CD4-positive, alpha-beta T cell (primary cell): ENCODE data around the gene SEC11C. TPM values are rescaled to one million over a fixed set of nuclear protein-coding genes. Genes with fewer than 3 reads are reported as not detected.

ENCODE experiments used
- ATAC-seq: fragments of 200-7000 bp; cut with Tn5 transposase; one replicate; pipeline ENCODE4 v1.10.0; 2022; ENCODE audit warnings: mild to moderate bottlenecking; ENCODE audit not compliant: poor library complexity
- CTCF ChIA-PET: fragments of 350-600 bp; sonication (Branson Sonifier 250); formaldehyde crosslinking; loops from one replicate; lab custom pipeline; 2021; ENCODE audit warnings: antibody characterized with exemption, inconsistent platforms; lab: Charles Lee
- POLR2A ChIA-PET: fragments of 350-600 bp; sonication (Branson Sonifier 250); formaldehyde crosslinking; loops from one replicate; lab custom pipeline; 2021; ENCODE audit warnings: antibody characterized with exemption, inconsistent platforms; lab: Charles Lee
- DNase-seq, 14 experiments: peaks; one replicate each; pipeline ENCODE4 v3.0.0-alpha.2; 2013 to 2020; ENCODE audit warnings: mixed read lengths in 2 of 14
- H3K27ac ChIP-seq, 2 donors: one replicate each; pipeline versions ENCODE4 v1.5.1 to v1.7.0; 2013; ENCODE audit warnings: low read length in 2 of 2, low read depth in 1 of 2, mild to moderate bottlenecking in 1 of 2
- H3K27me3 ChIP-seq, 2 experiments: 1 replicate in 1 of 2; 2 replicates in 1 of 2; pipeline versions ENCODE4 v1.6.1 to v1.7.0; 2013; ENCODE audit warnings: low read length in 2 of 2, control low read depth in 1 of 2, mild to moderate bottlenecking in 1 of 2, moderate library complexity in 1 of 2; ENCODE audit not compliant: insufficient read depth in 2 of 2, control insufficient read depth in 1 of 2
- H3K36me3 ChIP-seq: one replicate; pipeline ENCODE4 v1.6.1; 2013; ENCODE audit warnings: low read length, control low read depth; ENCODE audit not compliant: insufficient read depth
- H3K4me1 ChIP-seq: one replicate; pipeline ENCODE4 v1.6.1; 2013; ENCODE audit warnings: low read length, control low read depth; ENCODE audit not compliant: insufficient read depth
- H3K4me3 ChIP-seq: one replicate; pipeline ENCODE4 v1.5.1; 2013; ENCODE audit warnings: mild to moderate bottlenecking, low read length, moderate library complexity
- H3K9me3 ChIP-seq, 2 experiments: 1 replicate in 1 of 2; 2 replicates in 1 of 2; pipeline versions ENCODE4 v1.6.1 to v1.7.0; 2013; ENCODE audit warnings: low read length in 2 of 2, mild to moderate bottlenecking in 2 of 2, control low read depth in 1 of 2, moderate library complexity in 1 of 2; ENCODE audit not compliant: control insufficient read depth in 1 of 2, insufficient read depth in 1 of 2
- H3K27ac Mint-ChIP-seq: one replicate; pipeline ENCODE4 v1.8.0; 2020; ENCODE audit warnings: mixed read lengths
- H3K27me3 Mint-ChIP-seq: one replicate; pipeline ENCODE4 v1.8.0; 2021; ENCODE audit warnings: mixed read lengths
- H3K36me3 Mint-ChIP-seq: one replicate; pipeline ENCODE4 v1.8.0; 2021; ENCODE audit warnings: low read depth, mixed read lengths
- H3K4me1 Mint-ChIP-seq: one replicate; pipeline ENCODE4 v1.8.0; 2021; ENCODE audit warnings: low read depth, mixed read lengths
- H3K4me3 Mint-ChIP-seq: one replicate; pipeline ENCODE4 v1.8.0; 2020; ENCODE audit warnings: mild to moderate bottlenecking, mixed read lengths
- H3K9me3 Mint-ChIP-seq: one replicate; pipeline ENCODE4 v1.8.0; 2020; ENCODE audit warnings: mixed read lengths
- intact Hi-C, 2 experiments: fragments of 100-400 bp; cut with DNase I in 1 of 2; cut with micrococcal nuclease in 1 of 2; formaldehyde crosslinking; loops; one replicate each; pipeline versions ENCODE4 v1.15.1 to v1.9.0; 2023 to 2025; cut with DNase I, micrococcal nuclease
- total RNA-seq, 174 experiments: library from RNA in 2 of 174; stranded (reverse) in 2 of 174; gene quantifications; one replicate each; pipeline ENCODE4 v1.2.3 and lab custom pipeline; 2021 to 2026
- TF ChIP-seq, protein P1 (sequence below): fragments of 200-600 bp; IDR thresholded peaks from one replicate; pipeline ENCODE4 v1.8.0; 2022; ENCODE audit warnings: antibody characterized with exemption, mild to moderate bottlenecking

SEC11C gene
- total RNA-seq, 2 experiments from 2014 or later: 42.0 to 44.1 TPM

GRCh38 chr18:59189008-59189407 lies 49.3 kb downstream of the SEC11C start:
- Mint-ChIP-seq H3K4me1 (no peaks in the 10 kb centered on the region), H3K9me3 (no peaks in the 10 kb centered on the region), H3K36me3 (no peaks in the 10 kb centered on the region), H3K27ac (no peak overlapping the region), H3K4me3 (no peak overlapping the region), H3K27me3 (peaks cover 16% of the 10 kb centered on the region)
- CTCF ChIA-PET: no interaction called here
- DNase-seq (no peak), ATAC-seq (no peak)
- Histone ChIP-seq H3K4me1 (no peaks in the 10 kb centered on the region), H3K36me3 (no peaks in the 10 kb centered on the region), H3K27me3 (no peaks in the 10 kb centered on the region), H3K27ac (no peak overlapping the region), H3K9me3 (no peaks in the 10 kb centered on the region), H3K4me3 (no peak overlapping the region)
- intact Hi-C loops: no loop called here
- TF ChIP-seq, protein P1, sequence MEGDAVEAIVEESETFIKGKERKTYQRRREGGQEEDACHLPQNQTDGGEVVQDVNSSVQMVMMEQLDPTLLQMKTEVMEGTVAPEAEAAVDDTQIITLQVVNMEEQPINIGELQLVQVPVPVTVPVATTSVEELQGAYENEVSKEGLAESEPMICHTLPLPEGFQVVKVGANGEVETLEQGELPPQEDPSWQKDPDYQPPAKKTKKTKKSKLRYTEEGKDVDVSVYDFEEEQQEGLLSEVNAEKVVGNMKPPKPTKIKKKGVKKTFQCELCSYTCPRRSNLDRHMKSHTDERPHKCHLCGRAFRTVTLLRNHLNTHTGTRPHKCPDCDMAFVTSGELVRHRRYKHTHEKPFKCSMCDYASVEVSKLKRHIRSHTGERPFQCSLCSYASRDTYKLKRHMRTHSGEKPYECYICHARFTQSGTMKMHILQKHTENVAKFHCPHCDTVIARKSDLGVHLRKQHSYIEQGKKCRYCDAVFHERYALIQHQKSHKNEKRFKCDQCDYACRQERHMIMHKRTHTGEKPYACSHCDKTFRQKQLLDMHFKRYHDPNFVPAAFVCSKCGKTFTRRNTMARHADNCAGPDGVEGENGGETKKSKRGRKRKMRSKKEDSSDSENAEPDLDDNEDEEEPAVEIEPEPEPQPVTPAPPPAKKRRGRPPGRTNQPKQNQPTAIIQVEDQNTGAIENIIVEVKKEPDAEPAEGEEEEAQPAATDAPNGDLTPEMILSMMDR: no peak
- POLR2A ChIA-PET: no interaction called here

GRCh38 chr18:59189746-59190145 lies 50.1 kb downstream of the SEC11C start:
- no peaks in the 10 kb centered on the region for H3K36me3 ChIP-seq
- POLR2A ChIA-PET: no interaction called here
- no peaks in the 10 kb centered on the region for H3K4me1 Mint-ChIP-seq
- intact Hi-C loops: loop anchor here in 1 of 2 experiments (10.0 kb wide), 1 partner anchor 55 kb away; the partner anchor contains the start of gene SEC11C
- DNase-seq (no peak), ATAC-seq (no peak)
- CTCF ChIA-PET: no interaction called here
- no peak overlapping the region for H3K27ac Mint-ChIP-seq
- no peak overlapping the region for H3K4me3 ChIP-seq
- no peak overlapping the region for H3K27ac ChIP-seq
- H3K9me3 ChIP-seq: no peaks in the 10 kb centered on the region
- no peaks in the 10 kb centered on the region for H3K4me1 ChIP-seq
- TF ChIP-seq, protein P1: no peak
- H3K9me3 Mint-ChIP-seq: no peaks in the 10 kb centered on the region
- no peaks in the 10 kb centered on the region for H3K27me3 ChIP-seq
- no peaks in the 10 kb centered on the region for H3K36me3 Mint-ChIP-seq
- peaks cover 13% of the 10 kb centered on the region for H3K27me3 Mint-ChIP-seq
- no peak overlapping the region for H3K4me3 Mint-ChIP-seq

- H3K4me1 ChIP-seq: no peaks in the 10 kb centered on the region
- H3K27me3 ChIP-seq: peaks cover 0 to 18% of the 10 kb centered on the region in 2 experiments
- intact Hi-C loops: loop anchor here in 1 of 2 experiments (10.0 kb wide), 1 partner anchor 61 kb away; the partner anchor contains the start of gene SEC11C
- H3K27ac Mint-ChIP-seq: no peak overlapping the region
- no peak for DNase-seq
- H3K36me3 ChIP-seq: no peaks in the 10 kb centered on the region
- ATAC-seq: no peak
- H3K9me3 ChIP-seq: no peaks in the 10 kb centered on the region
- H3K36me3 Mint-ChIP-seq: no peaks in the 10 kb centered on the region
- CTCF ChIA-PET: no interaction called here
- POLR2A ChIA-PET: no interaction called here
- TF ChIP-seq, protein P1: no peak
- H3K4me1 Mint-ChIP-seq: no peaks in the 10 kb centered on the region
- no peaks in the 10 kb centered on the region for H3K9me3 Mint-ChIP-seq
- no peak overlapping the region for H3K27ac ChIP-seq
- no peak overlapping the region for H3K4me3 ChIP-seq
- peaks cover 58% of the 10 kb centered on the region for H3K27me3 Mint-ChIP-seq
- H3K4me3 Mint-ChIP-seq: no peak overlapping the region
Observed at GRCh38 chr18:59196161-59196725, 56.6 kb downstream of the SEC11C start.
